Parathyroid adenoma (tissue), 2 donors: ENCODE results near the gene COL8A2.

ENCODE experiments used
- H2AFZ ChIP-seq: fragments of 300-600 bp; sonication (generic); one replicate; pipeline ENCODE4 v1.7.0; 2017; ENCODE audit warnings: antibody characterized with exemption, mild to moderate bottlenecking
- H3K27ac ChIP-seq: fragments of 300-600 bp; sonication (generic); one replicate; pipeline ENCODE4 v1.7.0; 2017
- H3K27me3 ChIP-seq: fragments of 300-600 bp; sonication (generic); one replicate; pipeline ENCODE4 v1.7.0; 2017; ENCODE audit warnings: low read length; ENCODE audit not compliant: control insufficient read depth, insufficient read depth
- H3K36me3 ChIP-seq: fragments of 300-600 bp; sonication (generic); one replicate; pipeline ENCODE4 v1.7.0; 2017; ENCODE audit warnings: low read length; ENCODE audit not compliant: control insufficient read depth, insufficient read depth
- H3K4me1 ChIP-seq: fragments of 300-600 bp; sonication (generic); one replicate; pipeline ENCODE4 v1.7.0; 2017; ENCODE audit warnings: control low read depth
- H3K4me2 ChIP-seq: fragments of 300-600 bp; sonication (generic); one replicate; pipeline ENCODE4 v1.7.0; 2017; ENCODE audit warnings: low read length
- H3K4me3 ChIP-seq: fragments of 300-600 bp; sonication (generic); one replicate; pipeline ENCODE4 v1.7.0; 2017; ENCODE audit warnings: low read depth, low read length
- H3K79me2 ChIP-seq: fragments of 300-600 bp; sonication (generic); one replicate; pipeline ENCODE4 v1.7.0; 2017; ENCODE audit warnings: control low read depth
- H3K9ac ChIP-seq: fragments of 300-600 bp; sonication (generic); one replicate; pipeline ENCODE4 v1.7.0; 2017; ENCODE audit warnings: mild to moderate bottlenecking
- H3K9me3 ChIP-seq: fragments of 300-600 bp; sonication (generic); one replicate; pipeline ENCODE4 v1.7.0; 2017; ENCODE audit warnings: low read length; ENCODE audit not compliant: control insufficient read depth
- CTCF ChIP-seq: fragments of 300-600 bp; sonication (generic); IDR thresholded peaks from one replicate; pipeline ENCODE4 v1.7.0; 2017; ENCODE audit warnings: antibody characterized with exemption, mild to moderate bottlenecking
- donor health status: primary hyperparathyroidism.

The COL8A2 gene

GRCh38 chr1:36123356-36123755 is 1.7 kb downstream of the COL8A2 start:
- Histone ChIP-seq H3K79me2 (no peaks in the 10 kb centered on the region), H3K9me3 (no peaks in the 10 kb centered on the region), H2AFZ (no peak overlapping the region), H3K36me3 (no peaks in the 10 kb centered on the region), H3K27me3 (no peaks in the 10 kb centered on the region), H3K27ac (no peak overlapping the region), H3K4me2 (no peak overlapping the region), H3K4me3 (no peak overlapping the region), H3K4me1 (no peaks in the 10 kb centered on the region), H3K9ac (no peak overlapping the region)
- no peak for TF ChIP-seq CTCF

- H3K36me3 ChIP-seq, result no peaks in the 10 kb centered on the region
- H2AFZ ChIP-seq, result no peak overlapping the region
- H3K4me2 ChIP-seq, result no peak overlapping the region
- H3K9ac ChIP-seq, result no peak overlapping the region
- no peaks in the 10 kb centered on the region for H3K79me2 ChIP-seq
- no peak overlapping the region for H3K4me3 ChIP-seq
- H3K4me1 ChIP-seq, result no peaks in the 10 kb centered on the region
- no peak overlapping the region for H3K27ac ChIP-seq
- H3K27me3 ChIP-seq, result no peaks in the 10 kb centered on the region
- H3K9me3 ChIP-seq, result no peaks in the 10 kb centered on the region
- TF ChIP-seq CTCF, result no peak
These were observed 2.7 kb downstream of the COL8A2 start for GRCh38 chr1:36122062-36123030.

GRCh38 chr1:36119456-36119855 is 5.6 kb downstream of the COL8A2 start:
- H3K27ac ChIP-seq, result no peak overlapping the region
- no peaks in the 10 kb centered on the region for H3K79me2 ChIP-seq
- TF ChIP-seq CTCF, result no peak
- no peaks in the 10 kb centered on the region for H3K27me3 ChIP-seq
- no peak overlapping the region for H2AFZ ChIP-seq
- no peaks in the 10 kb centered on the region for H3K4me1 ChIP-seq
- no peak overlapping the region for H3K9ac ChIP-seq
- no peak overlapping the region for H3K4me3 ChIP-seq
- no peaks in the 10 kb centered on the region for H3K36me3 ChIP-seq
- H3K4me2 ChIP-seq, result no peak overlapping the region
- H3K9me3 ChIP-seq, result no peaks in the 10 kb centered on the region

- no peaks in the 10 kb centered on the region for H3K79me2 ChIP-seq
- no peak overlapping the region for H2AFZ ChIP-seq
- H3K9me3 ChIP-seq, result no peaks in the 10 kb centered on the region
- H3K27me3 ChIP-seq, result no peaks in the 10 kb centered on the region
- H3K4me1 ChIP-seq, result no peaks in the 10 kb centered on the region
- H3K4me2 ChIP-seq, result no peak overlapping the region
- no peak overlapping the region for H3K27ac ChIP-seq
- no peaks in the 10 kb centered on the region for H3K36me3 ChIP-seq
- no peak overlapping the region for H3K4me3 ChIP-seq
- no peak for TF ChIP-seq CTCF
- no peak overlapping the region for H3K9ac ChIP-seq
These were observed 6.4 kb downstream of the COL8A2 start for GRCh38 chr1:36118447-36119204.
